Stimulated activated CD4-positive, alpha-beta T cell treated with anti-CD3 and anti-CD28 coated beads, TNF-alpha, amount 100 ng/mL, for 24 hours (primary cell): ENCODE results near the gene ATP6V1B1.
"Not testable (repeated sequence)": the region's sequence is repeated elsewhere in the genome, so short reads cannot be mapped to it uniquely, and the experiment has no call there.

Source experiments
- DNase-seq, 3 experiments: peaks; one replicate each; pipeline ENCODE4 v3.0.0-alpha.2; 2020; ENCODE audit warnings: low read depth in 3 of 3

The ATP6V1B1 gene

GRCh38 chr2:70990216-70990615, 54.5 kb downstream of the ATP6V1B1 start:
- DNase-seq = no peak

GRCh38 chr2:70991142-70991541, 55.4 kb downstream of the ATP6V1B1 start:
- DNase-seq = no peak

- DNase-seq = no peak
Observed at GRCh38 chr2:70991742-70992141, 56.0 kb downstream of the ATP6V1B1 start.

- no peak for DNase-seq
Observed at GRCh38 chr2:70992945-70993853, 57.5 kb downstream of the ATP6V1B1 start.

- DNase-seq = peak in 1 of 3 experiments; percentile 61
Observed at GRCh38 chr2:70994009-70994698, 58.5 kb downstream of the ATP6V1B1 start.

- peak; percentile 82 to 89 (median 84) for DNase-seq
Observed at GRCh38 chr2:70994699-70995425, 59.2 kb downstream of the ATP6V1B1 start, which contains the start of gene TEX261. TSS of gene TEX261 (minus strand) at chr2:70994873. CDS start at chr2:70994757, 116 bp downstream.

GRCh38 chr2:70995426-70995729, 59.7 kb downstream of the ATP6V1B1 start:
- no peak for DNase-seq

- not testable (repeated sequence) for DNase-seq
Observed at GRCh38 chr2:70998885-70999284, 63.2 kb downstream of the ATP6V1B1 start.

GRCh38 chr2:70999362-70999761, 63.7 kb downstream of the ATP6V1B1 start:
- DNase-seq = no peak

GRCh38 chr2:70999931-71000330, 64.2 kb downstream of the ATP6V1B1 start:
- DNase-seq = not testable (repeated sequence)

- DNase-seq = peak; percentile 67 to 80 (median 73)
Observed at GRCh38 chr2:71000780-71001591, 65.3 kb downstream of the ATP6V1B1 start.

- no peak for DNase-seq
Observed at GRCh38 chr2:71001592-71001927, 65.9 kb downstream of the ATP6V1B1 start.

GRCh38 chr2:71001981-71002570, 66.4 kb downstream of the ATP6V1B1 start:
- no peak for DNase-seq

- no peak for DNase-seq
Observed at GRCh38 chr2:71003396-71003795, 67.7 kb downstream of the ATP6V1B1 start.

- DNase-seq = no peak
Observed at GRCh38 chr2:71003966-71004755, 68.5 kb downstream of the ATP6V1B1 start.

GRCh38 chr2:71004857-71005256, 69.2 kb downstream of the ATP6V1B1 start:
- no peak for DNase-seq

- no peak for DNase-seq
Observed at GRCh38 chr2:71005271-71006202, 69.8 kb downstream of the ATP6V1B1 start.

GRCh38 chr2:71006323-71006722, 70.6 kb downstream of the ATP6V1B1 start:
- DNase-seq = no peak
